Superior temporal gyrus (tissue), 1 donor: Measurements from ENCODE around the gene NLRP13.
"Not testable (repeated sequence)": the region's sequence is repeated elsewhere in the genome, so short reads cannot be mapped to it uniquely, and the experiment has no call there.

Source experiments
- DNase-seq: peaks from one replicate; pipeline ENCODE4 v3.0.0-alpha.2; 2016; ENCODE audit errors: extremely low spot score

The NLRP13 gene

DNA sequence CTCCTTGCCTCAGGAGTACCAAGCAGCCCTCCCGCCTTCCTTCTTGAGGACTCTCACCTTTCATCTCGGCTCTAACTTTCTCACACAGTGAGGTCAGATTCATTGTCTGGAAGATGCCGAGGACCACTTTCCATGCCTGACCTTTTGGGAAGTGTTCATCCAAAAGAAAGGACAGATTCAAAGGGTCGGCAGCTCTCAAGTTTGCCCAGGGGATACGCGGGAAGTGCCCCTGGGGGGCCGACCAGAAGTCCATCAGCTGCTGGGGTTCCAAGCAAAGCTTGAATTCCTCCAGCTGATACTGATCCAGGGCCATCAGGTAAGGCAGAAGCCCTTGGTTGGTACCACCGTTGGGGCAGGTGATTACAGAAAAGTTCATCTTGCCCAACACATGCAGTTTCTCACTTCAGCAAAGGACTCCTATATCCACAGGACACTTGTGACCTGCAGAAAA, at the start of gene NLRP13:
Gene NLRP13, minus strand, starts transcription at position 401 of the 451 bp plus-strand sequence. Its CDS starts 25 bp downstream, at position 376.
- DNase-seq, result no peak

DNA sequence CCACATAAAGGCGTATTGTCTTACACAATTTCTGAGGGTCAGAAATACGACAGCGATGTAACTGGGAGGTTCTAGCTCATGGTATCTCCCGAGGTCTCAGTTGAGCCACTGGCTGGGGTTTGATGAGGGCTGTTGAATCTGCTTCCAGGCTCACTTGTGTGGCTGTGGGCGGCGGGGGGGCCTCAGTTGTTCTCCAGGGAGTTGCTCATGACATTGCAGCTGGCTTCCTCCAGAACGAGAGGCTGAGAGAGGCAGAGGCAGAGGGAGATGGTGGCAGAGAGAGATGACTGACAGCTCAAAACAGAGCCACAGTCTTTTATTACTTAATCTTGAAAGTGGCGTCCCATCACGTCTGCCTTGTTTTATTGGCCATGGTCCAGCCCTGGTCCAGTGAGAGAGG, 48.3 kb upstream of the NLRP13 start:
- DNase-seq, result no peak

- no peak for DNase-seq
These were observed 41.8 kb upstream of the NLRP13 start for GRCh38 chr19:55973982-55974381.

- DNase-seq, result no peak
These were observed 30.1 kb upstream of the NLRP13 start for GRCh38 chr19:55962186-55962585.

GRCh38 chr19:55959996-55960675, 28.0 kb upstream of the NLRP13 start:
- DNase-seq, result no peak

DNA sequence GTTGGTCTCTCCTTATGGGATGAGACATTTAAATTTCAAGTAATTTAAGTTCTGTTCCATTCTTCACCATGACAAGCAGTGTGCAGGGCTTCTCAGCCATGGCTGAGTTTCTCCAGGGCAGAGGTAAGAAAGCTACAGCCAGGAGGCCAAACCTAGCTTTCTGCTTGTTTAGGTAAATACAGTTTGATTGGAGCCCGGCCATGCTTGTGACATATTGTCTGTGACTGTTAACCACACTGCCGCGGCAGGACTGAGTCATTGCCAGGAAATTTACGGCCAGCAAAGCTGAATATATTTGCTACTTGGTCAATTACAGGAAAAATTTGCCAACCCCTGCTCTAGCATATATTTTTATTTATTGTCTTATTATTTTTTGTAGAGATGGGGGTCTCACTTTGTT, 26.2 kb upstream of the NLRP13 start:
- DNase-seq, result no peak

DNA sequence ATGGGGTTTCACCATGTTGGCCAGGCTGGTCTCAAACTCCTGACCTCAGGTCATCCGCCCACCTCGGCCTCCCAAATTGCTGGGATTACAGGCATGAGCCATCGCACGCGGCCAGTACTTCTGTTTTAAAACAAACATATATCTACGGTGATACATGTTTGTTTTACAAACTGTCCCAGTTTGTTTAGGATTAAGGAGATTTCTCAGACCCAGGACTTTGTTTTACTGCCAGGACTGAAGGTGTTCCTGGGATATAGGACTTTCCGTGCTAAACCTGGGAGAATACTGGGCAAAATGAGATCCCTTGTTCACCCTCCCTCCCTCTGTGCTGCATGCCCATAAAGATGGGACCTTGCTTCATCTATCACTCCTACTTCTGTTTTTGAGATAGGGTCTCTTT, 24.3 kb upstream of the NLRP13 start:
- DNase-seq, result no peak

DNA sequence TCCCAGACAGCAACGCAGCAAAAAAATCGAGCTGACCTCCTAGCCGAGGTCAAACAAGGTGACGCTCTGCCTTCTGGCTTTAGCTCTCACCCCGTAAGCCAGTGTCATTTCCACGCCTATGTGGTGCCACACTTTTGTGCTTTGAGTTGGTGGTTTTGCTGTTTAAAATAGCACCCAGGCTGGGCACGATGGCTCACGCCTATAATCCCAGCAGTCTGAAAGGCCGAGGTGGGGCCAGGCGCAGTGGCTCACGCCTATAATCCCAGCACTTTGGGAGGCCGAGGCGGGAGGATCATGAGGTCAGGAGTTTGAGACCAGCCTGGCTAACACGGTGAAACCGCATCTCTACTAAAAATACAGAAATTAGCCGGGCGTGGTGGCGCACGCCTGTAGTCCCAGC, 18.4 kb upstream of the NLRP13 start:
- DNase-seq, result not testable (repeated sequence)

- no peak for DNase-seq
These were observed 15.4 kb upstream of the NLRP13 start, which contains the start of gene NLRP8 for GRCh38 chr19:55947532-55947931. Gene NLRP8 (plus strand): TSS chr19:55947832.

DNA sequence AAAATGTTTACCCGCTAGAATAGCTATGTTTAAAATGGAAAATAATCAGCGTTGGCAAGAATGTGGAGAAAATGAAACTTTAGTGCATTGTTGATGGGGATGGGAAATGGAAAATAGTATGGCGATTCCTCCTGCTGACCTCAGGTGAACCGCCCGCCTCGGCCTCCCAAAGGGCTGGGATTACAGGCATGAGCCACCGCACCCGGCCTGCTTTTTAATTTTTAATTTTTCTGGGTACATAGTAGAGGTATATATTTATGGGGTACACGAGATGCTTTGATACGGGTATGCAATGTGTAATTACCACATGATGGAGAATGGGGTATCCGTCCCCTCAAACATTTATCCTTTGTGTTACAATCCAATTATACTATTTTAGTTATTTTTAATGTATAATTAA, 8.2 kb upstream of the NLRP13 start:
- no peak for DNase-seq

DNA sequence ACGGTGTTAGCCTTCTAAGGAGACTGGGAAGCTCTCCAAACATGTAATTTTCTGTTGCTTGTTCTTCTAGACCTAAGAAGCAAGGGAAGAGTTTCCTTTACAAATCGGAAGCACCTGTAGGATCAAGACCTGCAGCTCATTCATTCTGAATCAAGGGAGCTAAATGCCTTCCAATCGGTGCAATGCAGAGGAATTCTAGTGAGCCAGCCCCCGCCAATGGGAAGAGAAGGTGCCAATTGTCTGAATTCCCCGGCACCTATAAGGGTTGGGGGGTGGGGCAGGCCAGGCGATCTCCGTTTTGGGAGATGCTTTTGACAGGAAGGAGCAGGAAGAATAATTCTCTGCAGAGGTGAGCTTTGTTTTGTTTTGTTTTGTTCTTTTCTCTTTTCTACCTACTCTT, 7.1 kb upstream of the NLRP13 start:
- DNase-seq, result no peak

DNA sequence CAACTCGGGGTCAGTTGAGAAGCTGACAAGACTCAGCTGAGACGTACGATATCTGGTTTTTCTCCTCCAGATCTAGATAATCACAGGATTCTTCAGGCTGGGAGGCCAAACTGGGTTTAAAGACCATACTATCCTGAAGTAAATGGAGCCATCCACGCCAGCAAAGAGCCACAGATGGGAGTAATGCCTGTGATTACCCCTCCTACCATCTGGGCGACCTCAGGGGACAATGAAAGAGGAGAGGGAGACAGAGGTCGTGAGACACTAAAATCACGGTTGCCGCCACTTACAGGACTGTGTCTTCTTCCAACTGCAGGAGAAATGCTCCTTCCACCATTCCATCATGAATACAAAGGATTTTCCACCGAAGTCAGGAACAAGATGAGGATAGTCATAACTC, 3.1 kb upstream of the NLRP13 start:
- no peak for DNase-seq

- DNase-seq, result no peak
These were observed 1.1 kb downstream of the NLRP13 start for GRCh38 chr19:55930996-55931515.

DNA sequence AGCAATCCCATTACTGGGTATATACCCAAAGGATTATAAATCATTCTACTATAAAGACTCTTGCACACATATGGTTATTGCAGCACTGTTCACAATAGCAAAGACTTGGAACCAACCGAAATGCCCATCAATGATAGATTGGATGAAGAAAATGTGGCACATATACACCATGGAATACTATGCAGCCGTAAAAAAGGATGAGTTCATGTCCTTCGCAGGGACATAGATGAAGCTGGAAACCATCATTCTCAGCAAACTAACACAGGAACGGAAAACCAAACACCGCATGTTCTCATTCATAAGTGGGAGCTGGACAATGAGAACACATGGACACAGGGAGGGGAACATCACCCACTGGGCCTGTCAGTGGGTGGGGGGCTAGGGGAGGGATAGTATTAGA, 2.9 kb downstream of the NLRP13 start:
- DNase-seq, result not testable (repeated sequence)

DNA sequence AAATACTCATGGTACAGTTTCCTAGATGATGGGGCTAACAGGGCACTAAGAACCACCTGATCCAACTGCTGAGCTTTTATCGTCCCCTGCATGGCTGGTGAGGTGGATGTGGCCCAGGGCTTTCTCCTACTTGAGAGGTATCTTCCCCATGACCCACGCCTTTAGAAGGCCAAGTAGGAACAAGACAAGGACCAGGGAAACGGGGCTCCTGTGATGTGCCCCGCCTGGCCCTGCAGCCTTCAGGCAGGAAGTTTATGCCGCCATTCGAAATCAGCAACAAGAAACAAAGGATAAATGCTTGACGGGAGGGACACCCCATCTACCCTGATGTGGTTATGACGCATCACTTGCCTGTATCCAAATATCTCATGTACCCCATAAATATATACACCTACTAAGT, 4.1 kb downstream of the NLRP13 start:
- DNase-seq, result no peak

GRCh38 chr19:55923556-55923955, 8.6 kb downstream of the NLRP13 start:
- no peak for DNase-seq

DNA sequence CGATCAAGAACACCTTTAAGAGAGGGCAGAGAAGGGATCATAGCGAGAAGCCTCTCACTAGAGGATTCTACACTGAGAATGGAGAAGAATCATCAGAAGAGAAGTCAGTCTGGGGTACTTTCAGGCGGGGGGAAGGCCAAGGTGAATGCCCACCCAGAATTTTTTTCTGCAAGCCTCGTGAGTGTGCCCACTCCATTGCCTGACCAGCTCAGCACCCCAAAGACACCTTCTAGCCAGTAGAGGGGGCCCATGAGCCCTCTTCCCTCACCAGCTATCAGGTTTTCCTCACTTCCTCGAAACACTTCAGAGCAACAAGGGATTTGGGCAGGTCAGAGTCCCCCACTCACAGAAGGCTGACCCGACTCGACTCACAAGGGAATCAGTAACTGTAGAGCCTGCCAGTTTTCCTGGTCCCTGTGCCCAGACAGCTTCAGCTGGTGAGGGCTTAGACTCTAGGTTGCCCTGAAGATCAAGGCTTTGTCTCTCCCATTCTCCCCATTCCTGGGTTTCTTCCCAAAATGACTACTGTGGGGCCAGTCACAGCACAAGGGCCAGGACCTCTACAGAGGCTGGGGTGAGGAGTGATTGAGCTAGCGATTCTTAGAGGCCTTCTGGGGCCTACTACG, 18.4 kb downstream of the NLRP13 start:
- no peak for DNase-seq

- DNase-seq, result no peak
These were observed 19.2 kb downstream of the NLRP13 start for GRCh38 chr19:55912916-55913315.

GRCh38 chr19:55909801-55910200, 22.3 kb downstream of the NLRP13 start:
- DNase-seq, result no peak

DNA sequence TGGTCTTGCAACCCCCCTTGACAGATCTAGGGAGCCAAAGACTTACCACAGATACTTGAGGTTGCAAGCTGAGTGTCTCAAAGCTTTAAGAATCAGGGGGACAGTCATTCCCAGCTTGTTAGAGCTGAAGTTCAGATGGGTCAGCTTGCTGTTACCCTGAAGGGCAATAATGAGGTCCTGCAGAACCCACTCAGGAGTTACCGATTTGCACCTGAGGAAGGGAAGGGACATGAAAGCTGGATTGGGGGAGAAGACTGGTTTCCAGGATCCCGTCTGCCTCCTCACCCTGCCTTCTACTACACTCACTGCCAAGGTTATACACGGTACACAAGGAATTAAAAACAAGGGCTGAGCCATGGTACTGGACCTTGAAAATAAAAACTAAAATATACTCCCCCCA, 24.4 kb downstream of the NLRP13 start:
- no peak for DNase-seq

DNA sequence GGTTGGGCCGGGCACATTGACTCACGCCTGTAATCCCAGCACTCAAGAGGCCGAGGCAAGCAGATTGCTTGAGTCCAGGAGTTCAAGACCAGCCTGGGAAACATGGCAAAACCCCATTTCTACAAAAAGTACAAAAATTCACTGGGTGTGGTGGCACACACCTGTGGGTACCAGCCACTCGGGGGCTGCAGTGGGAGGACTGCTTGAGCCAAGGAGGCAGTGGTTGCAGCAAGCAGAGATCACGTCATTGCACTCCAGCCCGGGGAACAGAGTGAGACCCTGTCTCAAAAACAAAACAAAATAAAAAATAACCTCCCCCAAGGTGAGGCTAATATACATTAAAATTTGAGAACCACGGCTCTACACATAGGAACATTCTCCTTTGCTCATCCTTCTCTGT, 24.9 kb downstream of the NLRP13 start:
- DNase-seq, result no peak

DNA sequence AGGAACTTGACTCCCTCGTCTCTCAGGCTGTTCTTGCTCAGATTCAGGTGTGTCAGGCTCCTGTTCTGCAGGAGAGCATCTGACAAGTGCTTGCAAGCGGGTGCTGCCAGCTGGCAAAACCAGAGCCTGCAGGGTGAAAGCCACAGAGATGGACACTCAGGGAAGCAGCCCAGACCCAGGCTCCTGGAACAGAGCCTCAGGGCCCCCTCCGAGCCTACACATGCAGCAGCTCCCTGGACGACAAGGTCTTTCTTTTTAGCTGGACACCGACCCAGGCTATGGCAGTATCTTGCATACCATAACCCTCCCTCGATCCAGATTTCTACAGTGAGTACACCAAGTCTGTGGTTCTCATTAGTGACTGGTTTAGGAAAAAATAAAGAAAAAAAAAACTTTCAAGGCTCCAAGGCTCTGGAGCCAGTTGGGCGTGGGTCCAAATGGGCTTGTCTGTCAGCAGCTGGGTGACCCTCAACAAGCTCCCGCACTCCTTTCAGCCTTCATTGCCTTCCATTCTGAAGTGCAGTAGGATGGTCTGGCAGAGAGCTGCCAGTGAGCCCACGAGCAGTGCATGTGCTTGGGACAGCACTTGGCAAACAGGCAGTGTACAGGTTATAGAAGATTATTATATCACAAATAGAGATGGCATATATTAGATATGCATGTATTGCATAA, 29.9 kb downstream of the NLRP13 start:
- DNase-seq, result no peak
